H9 (cell line): Measurements from ENCODE around the gene PTPRN2. TPM values are rescaled to one million over a fixed set of nuclear protein-coding genes. Genes with fewer than 3 reads are reported as not detected.

Source experiments
- DNase-seq: peaks from one replicate; pipeline ENCODE4 v3.0.0-alpha.2; 2017
- H2AFZ ChIP-seq: one replicate; pipeline ENCODE4 v1.6.1; 2013; ENCODE audit warnings: mild to moderate bottlenecking, low read length, control low read depth, moderate library complexity
- H2AK5ac ChIP-seq: 2 replicates; pipeline ENCODE4 v1.6.1; 2013; ENCODE audit warnings: low read length, control low read depth, mixed read lengths; ENCODE audit not compliant: insufficient read length
- H2BK120ac ChIP-seq: one replicate; pipeline ENCODE4 v1.6.1; 2013; ENCODE audit warnings: low read depth, mild to moderate bottlenecking, low read length, control low read depth, inconsistent platforms; ENCODE audit not compliant: poor library complexity, severe bottlenecking
- H2BK12ac ChIP-seq: 2 replicates; pipeline ENCODE4 v1.6.1; 2013; ENCODE audit warnings: low read length, control low read depth, mixed read lengths, low read depth; ENCODE audit not compliant: insufficient read length
- H2BK15ac ChIP-seq: 2 replicates; pipeline ENCODE4 v1.6.1; 2013; ENCODE audit warnings: low read depth, low read length, control low read depth
- H2BK20ac ChIP-seq: one replicate; pipeline ENCODE4 v1.6.1; 2013; ENCODE audit warnings: low read depth, mild to moderate bottlenecking, low read length, control low read depth, inconsistent platforms; ENCODE audit not compliant: poor library complexity, severe bottlenecking
- H2BK5ac ChIP-seq: 2 replicates; pipeline ENCODE4 v1.6.1; 2013; ENCODE audit warnings: low read length, control low read depth, mixed read lengths; ENCODE audit not compliant: insufficient read length
- H3K14ac ChIP-seq: 2 replicates; pipeline ENCODE4 v1.6.1; 2013; ENCODE audit warnings: low read length, control low read depth; ENCODE audit not compliant: insufficient read depth
- H3K18ac ChIP-seq: 2 replicates; pipeline ENCODE4 v1.6.1; 2013; ENCODE audit warnings: low read depth, mild to moderate bottlenecking, mixed read lengths, low read length, control low read depth; ENCODE audit not compliant: insufficient read length
- H3K23ac ChIP-seq: 2 replicates; pipeline ENCODE4 v1.6.1; 2013; ENCODE audit warnings: low read length, control low read depth, mixed read lengths, low read depth; ENCODE audit not compliant: insufficient read length
- H3K23me2 ChIP-seq: 2 replicates; pipeline ENCODE4 v1.6.1; 2013; ENCODE audit warnings: low read depth, mild to moderate bottlenecking, mixed read lengths, low read length, control low read depth; ENCODE audit not compliant: insufficient read length, poor library complexity, severe bottlenecking
- H3K27ac ChIP-seq: 2 replicates; pipeline ENCODE4 v1.5.1; 2013; ENCODE audit warnings: low read length, control low read depth, mixed read lengths, low read depth; ENCODE audit not compliant: insufficient read length
- H3K27me3 ChIP-seq: 2 replicates; pipeline ENCODE4 v1.6.1; 2013; ENCODE audit warnings: low read length, control low read depth, inconsistent platforms; ENCODE audit not compliant: insufficient read depth
- H3K4ac ChIP-seq: 2 replicates; pipeline ENCODE4 v1.6.1; 2013; ENCODE audit warnings: low read depth, mild to moderate bottlenecking, control low read depth, inconsistent platforms, low read length, moderate library complexity
- H3K4me1 ChIP-seq: 2 replicates; pipeline ENCODE4 v1.6.1; 2013; ENCODE audit warnings: low read length, control low read depth, inconsistent platforms; ENCODE audit not compliant: insufficient read depth
- H3K4me2 ChIP-seq: 2 replicates; pipeline ENCODE4 v1.6.1; 2013; ENCODE audit warnings: low read length, control low read depth, mixed read lengths; ENCODE audit not compliant: insufficient read length, insufficient read depth
- H3K56ac ChIP-seq: 2 replicates; pipeline ENCODE4 v1.6.1; 2013; ENCODE audit warnings: low read depth, mild to moderate bottlenecking, mixed read lengths, low read length, control low read depth; ENCODE audit not compliant: insufficient read length
- H3K79me1 ChIP-seq: 2 replicates; pipeline ENCODE4 v1.6.1; 2013; ENCODE audit warnings: low read depth, mild to moderate bottlenecking, moderate library complexity, low read length, control low read depth, inconsistent platforms; ENCODE audit not compliant: insufficient read depth, poor library complexity, severe bottlenecking
- H3K79me2 ChIP-seq: 2 replicates; pipeline ENCODE4 v1.6.1; 2013; ENCODE audit warnings: low read length, control low read depth, inconsistent platforms; ENCODE audit not compliant: insufficient read depth
- H3K9ac ChIP-seq: 2 replicates; pipeline ENCODE4 v1.6.1; 2013; ENCODE audit warnings: low read length, control low read depth, mixed read lengths; ENCODE audit not compliant: insufficient read length; ENCODE audit errors: extremely low read depth
- H3K9me3 ChIP-seq: one replicate; pipeline ENCODE4 v1.6.1; 2013; ENCODE audit warnings: low read depth, low read length, inconsistent platforms; ENCODE audit not compliant: control insufficient read depth
- H3T11ph ChIP-seq: one replicate; pipeline ENCODE4 v1.6.1; 2013; ENCODE audit warnings: mild to moderate bottlenecking, low read length, control low read depth, inconsistent platforms
- H4K20me1 ChIP-seq: one replicate; pipeline ENCODE4 v1.6.1; 2013; ENCODE audit not compliant: control insufficient read depth, insufficient read length, insufficient read depth
- H4K5ac ChIP-seq: 2 replicates; pipeline ENCODE4 v1.6.1; 2013; ENCODE audit warnings: low read depth, mild to moderate bottlenecking, mixed read lengths, low read length, control low read depth; ENCODE audit not compliant: insufficient read length
- H4K8ac ChIP-seq: replicated peaks from 2 replicates; pipeline ENCODE4 v1.6.1; 2013; ENCODE audit warnings: low read length, control low read depth, mixed read lengths, low read depth; ENCODE audit not compliant: insufficient read length
- H4K91ac ChIP-seq: 2 replicates; pipeline ENCODE4 v1.6.1; 2013; ENCODE audit warnings: low read depth, mild to moderate bottlenecking, moderate library complexity, mixed read lengths, low read length, control low read depth; ENCODE audit not compliant: insufficient read length
- H3K27ac Mint-ChIP-seq, 3 experiments: 2 replicates in 2 of 3; 3 replicates in 1 of 3; pipeline ENCODE4 v1.8.0; 2020 to 2021; ENCODE audit warnings: mixed read lengths in 3 of 3, mild to moderate bottlenecking in 1 of 3, moderate library complexity in 1 of 3
- H3K27me3 Mint-ChIP-seq: 2 replicates; pipeline ENCODE4 v1.8.0; 2021; ENCODE audit warnings: low read depth, mild to moderate bottlenecking, moderate library complexity, mixed read lengths
- H3K36me3 Mint-ChIP-seq, 3 experiments: 2 replicates in 2 of 3; 3 replicates in 1 of 3; pipeline ENCODE4 v1.8.0; 2020 to 2021; ENCODE audit warnings: low read depth in 3 of 3, mixed read lengths in 3 of 3; ENCODE audit not compliant: insufficient read depth in 1 of 3
- H3K4me1 Mint-ChIP-seq, 2 experiments: 2 replicates each; pipeline ENCODE4 v1.8.0; 2020; ENCODE audit warnings: mixed read lengths in 2 of 2
- H3K4me3 Mint-ChIP-seq, 2 experiments: 2 replicates in 1 of 2; 3 replicates in 1 of 2; pipeline ENCODE4 v1.8.0; 2020 to 2021; ENCODE audit warnings: mild to moderate bottlenecking in 2 of 2, mixed read lengths in 2 of 2, moderate library complexity in 1 of 2
- H3K9me3 Mint-ChIP-seq, 2 experiments: 2 replicates in 1 of 2; 3 replicates in 1 of 2; pipeline ENCODE4 v1.8.0; 2020; ENCODE audit warnings: mild to moderate bottlenecking in 2 of 2, mixed read lengths in 2 of 2, moderate library complexity in 1 of 2
- WGBS: extraction: QIAGEN DNeasy Blood & Tissue Kit; methylation state at CpG from one replicate; pipeline ENCODE4 v1.1.7; 2013; ENCODE audit warnings: missing lambda C conversion rate, low lambda C conversion rate, mixed read lengths; ENCODE audit not compliant: insufficient read length; ENCODE audit errors: extremely low coverage; 5-methylcytosine and 5-hydroxymethylcytosine counted together
- total RNA-seq: library from RNA; stranded (reverse); gene quantifications from 2 replicates; pipeline ENCODE4 v1.2.1, GENCODE V29; 2021
- TF ChIP-seq, protein P1 (sequence below): fragments of 200-600 bp; sonication (generic); conservative IDR thresholded peaks from 3 replicates; pipeline ENCODE4 v1.8.0; 2021; ENCODE audit warnings: antibody characterized with exemption, mild to moderate bottlenecking

Gene PTPRN2
- total RNA-seq, 1 experiment from 2014 or later, result 5.2 TPM

DNA sequence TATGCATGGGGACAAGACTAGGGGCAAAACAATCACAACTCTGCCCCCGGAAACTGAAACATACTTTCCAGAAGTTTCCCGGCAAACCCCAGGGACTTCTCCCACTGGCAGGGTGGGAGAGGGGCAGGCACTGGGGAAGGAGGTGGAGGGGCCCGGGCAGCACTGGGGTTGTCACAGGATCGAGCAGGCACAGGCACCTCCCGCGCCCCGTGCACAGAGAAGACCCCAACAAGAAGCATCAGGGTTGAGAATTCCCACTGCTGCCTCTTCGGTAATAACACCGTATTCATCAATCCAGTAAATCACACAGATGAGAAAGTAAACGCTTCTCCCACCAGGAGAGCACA lies 490.5 kb downstream of the PTPRN2 start:
- H3K18ac ChIP-seq, result no peak overlapping the region
- no CpG with 5 or more reads among the region's 10 CpGs for WGBS
- H4K8ac ChIP-seq, result no peak overlapping the region
- Mint-ChIP-seq H3K9me3 (peaks cover 8 to 10% of the 10 kb centered on the region in 2 experiments; a peak in 4 of 5 replicates), H3K36me3 (peaks cover 3 to 9% (median 7%) of the 10 kb centered on the region in 3 experiments; a peak in 6 of 7 replicates), H3K27me3 (no peaks in the 10 kb centered on the region; the same call in none of the 2 replicates), H3K27ac (0 out of 7 replicates have a peak overlapping the region, but pooled peaks of 1 of the 3 experiments have one; percentile 54), H3K4me1 (peaks cover 16 to 17% of the 10 kb centered on the region in 2 experiments), H3K4me3 (no peak overlapping the region)
- no peak overlapping the region for H3T11ph ChIP-seq
- H4K91ac ChIP-seq, result no peak overlapping the region
- H3K4me1 ChIP-seq, result no peaks in the 10 kb centered on the region
- H2AFZ ChIP-seq, result no peak overlapping the region
- no peak overlapping the region for H2BK5ac ChIP-seq
- no peak overlapping the region for H2AK5ac ChIP-seq
- no peak overlapping the region for H2BK12ac ChIP-seq
- H4K20me1 ChIP-seq, result no peaks in the 10 kb centered on the region
- H3K9me3 ChIP-seq, result no peaks in the 10 kb centered on the region
- TF ChIP-seq, protein P1, sequence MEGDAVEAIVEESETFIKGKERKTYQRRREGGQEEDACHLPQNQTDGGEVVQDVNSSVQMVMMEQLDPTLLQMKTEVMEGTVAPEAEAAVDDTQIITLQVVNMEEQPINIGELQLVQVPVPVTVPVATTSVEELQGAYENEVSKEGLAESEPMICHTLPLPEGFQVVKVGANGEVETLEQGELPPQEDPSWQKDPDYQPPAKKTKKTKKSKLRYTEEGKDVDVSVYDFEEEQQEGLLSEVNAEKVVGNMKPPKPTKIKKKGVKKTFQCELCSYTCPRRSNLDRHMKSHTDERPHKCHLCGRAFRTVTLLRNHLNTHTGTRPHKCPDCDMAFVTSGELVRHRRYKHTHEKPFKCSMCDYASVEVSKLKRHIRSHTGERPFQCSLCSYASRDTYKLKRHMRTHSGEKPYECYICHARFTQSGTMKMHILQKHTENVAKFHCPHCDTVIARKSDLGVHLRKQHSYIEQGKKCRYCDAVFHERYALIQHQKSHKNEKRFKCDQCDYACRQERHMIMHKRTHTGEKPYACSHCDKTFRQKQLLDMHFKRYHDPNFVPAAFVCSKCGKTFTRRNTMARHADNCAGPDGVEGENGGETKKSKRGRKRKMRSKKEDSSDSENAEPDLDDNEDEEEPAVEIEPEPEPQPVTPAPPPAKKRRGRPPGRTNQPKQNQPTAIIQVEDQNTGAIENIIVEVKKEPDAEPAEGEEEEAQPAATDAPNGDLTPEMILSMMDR, result no peak
- no peak overlapping the region for H3K14ac ChIP-seq
- no peak overlapping the region for H3K4ac ChIP-seq
- no peak overlapping the region for H3K23ac ChIP-seq
- H3K79me2 ChIP-seq, result no peaks in the 10 kb centered on the region
- no peak overlapping the region for H2BK15ac ChIP-seq
- no peaks in the 10 kb centered on the region for H3K79me1 ChIP-seq
- H3K27me3 ChIP-seq, result no peaks in the 10 kb centered on the region
- no peak overlapping the region for H4K5ac ChIP-seq
- no peak overlapping the region for H3K9ac ChIP-seq
- H2BK20ac ChIP-seq, result no peak overlapping the region
- no peak for DNase-seq
- no peak overlapping the region for H3K4me2 ChIP-seq
- H2BK120ac ChIP-seq, result no peak overlapping the region
- no peak overlapping the region for H3K56ac ChIP-seq
- H3K27ac ChIP-seq, result no peak overlapping the region
- no peaks in the 10 kb centered on the region for H3K23me2 ChIP-seq
